ENCODE measurements around the gene DNAH6.
A peak's percentile ranks its signal among the peaks of the same experiment; 100 is the strongest.

Gene DNAH6

DNA sequence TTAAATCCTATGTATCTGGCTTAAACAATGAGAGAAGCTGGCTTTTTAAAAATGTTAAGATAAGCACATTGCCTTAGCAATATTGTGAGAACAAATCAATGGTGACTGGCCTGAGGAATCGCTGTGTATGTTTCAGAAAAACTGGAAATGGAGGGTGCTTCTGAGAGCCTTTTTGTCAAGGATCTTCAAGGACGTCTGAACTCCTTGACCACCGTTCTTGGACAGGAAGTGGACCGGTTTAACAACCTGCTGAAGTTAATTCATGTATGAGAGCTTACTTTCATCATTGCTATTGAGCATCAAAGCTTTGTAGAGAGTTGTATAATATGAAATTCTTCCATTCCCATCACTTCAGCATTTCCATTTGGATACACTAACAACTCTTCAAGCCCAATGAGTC, 292.0 kb downstream of the DNAH6 start:
- no peak for DNase-seq

DNA sequence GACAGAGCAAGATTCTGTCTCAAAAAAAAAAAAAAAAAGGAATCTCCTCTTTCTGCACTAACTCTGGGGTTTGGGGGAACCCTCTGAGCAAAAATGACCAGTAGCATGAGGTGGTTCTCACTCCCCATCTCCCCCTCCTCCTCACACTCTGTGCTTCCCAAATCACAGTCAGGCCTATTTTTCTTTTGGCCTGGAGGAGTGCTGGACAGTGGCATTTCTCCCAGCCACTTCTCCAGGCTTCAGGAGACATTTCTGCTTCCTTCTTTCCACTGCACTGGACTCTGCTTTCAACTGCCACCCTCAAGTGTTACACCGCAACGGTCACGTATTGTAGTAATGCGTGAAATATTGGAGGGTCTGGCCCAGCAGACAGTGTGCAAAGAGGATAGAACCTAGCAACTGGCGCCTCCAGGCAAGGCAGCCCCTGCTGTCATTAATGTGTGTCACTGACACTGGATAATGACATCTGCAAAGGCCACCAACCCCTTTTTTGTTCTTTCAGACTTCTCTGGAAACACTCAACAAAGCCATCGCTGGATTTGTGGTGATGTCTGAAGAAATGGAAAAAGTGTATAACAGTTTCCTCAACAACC, 295.6 kb downstream of the DNAH6 start:
- DNase-seq: no peak

DNA sequence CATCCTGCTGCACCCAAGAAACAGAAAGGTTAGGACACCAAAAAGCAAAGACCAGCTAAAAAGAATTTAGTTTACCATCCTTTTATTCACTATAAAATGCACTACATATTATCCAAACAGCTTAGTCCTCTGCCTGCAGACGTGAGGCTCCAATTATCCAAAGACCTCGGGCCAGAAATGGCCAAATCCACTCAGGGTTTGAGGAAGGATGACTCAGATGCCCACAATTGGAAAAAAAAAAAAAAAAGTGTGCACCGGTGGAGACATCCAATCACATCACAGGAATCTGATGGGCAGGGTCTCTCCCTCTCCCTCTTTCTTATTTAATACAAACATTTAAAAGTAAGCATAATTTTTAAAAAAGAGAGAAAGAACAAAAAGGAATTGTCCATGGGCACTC, 298.8 kb downstream of the DNAH6 start:
- DNase-seq: no peak

DNA sequence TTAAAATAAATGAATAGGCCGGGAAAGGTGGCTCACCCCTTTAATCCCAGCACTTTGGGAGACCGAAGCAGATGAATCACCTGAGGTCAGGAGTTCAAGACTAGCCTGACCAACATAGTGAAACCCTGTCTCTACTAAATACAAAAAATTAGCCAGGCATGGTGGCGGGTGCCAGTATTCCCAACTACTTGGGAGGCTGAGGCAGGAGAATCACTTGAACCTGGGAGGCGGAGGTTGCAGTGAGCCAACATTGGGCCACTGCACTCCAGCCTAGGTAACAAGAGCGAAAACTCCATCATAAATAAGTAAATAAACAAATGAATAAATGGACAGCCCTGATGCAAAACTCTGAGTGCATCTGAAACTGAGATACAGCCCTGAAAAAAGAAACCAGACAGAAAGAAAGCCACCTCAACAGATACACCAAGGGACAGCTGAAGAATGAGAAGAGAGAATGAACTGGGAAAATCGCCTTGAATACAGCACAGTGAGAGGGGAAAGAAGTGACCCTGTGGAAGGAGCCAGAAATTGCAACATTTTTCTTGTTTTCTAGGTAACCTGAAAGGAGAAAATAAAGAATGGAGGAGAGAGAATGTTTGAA, 300.2 kb downstream of the DNAH6 start:
- DNase-seq: no peak

DNA sequence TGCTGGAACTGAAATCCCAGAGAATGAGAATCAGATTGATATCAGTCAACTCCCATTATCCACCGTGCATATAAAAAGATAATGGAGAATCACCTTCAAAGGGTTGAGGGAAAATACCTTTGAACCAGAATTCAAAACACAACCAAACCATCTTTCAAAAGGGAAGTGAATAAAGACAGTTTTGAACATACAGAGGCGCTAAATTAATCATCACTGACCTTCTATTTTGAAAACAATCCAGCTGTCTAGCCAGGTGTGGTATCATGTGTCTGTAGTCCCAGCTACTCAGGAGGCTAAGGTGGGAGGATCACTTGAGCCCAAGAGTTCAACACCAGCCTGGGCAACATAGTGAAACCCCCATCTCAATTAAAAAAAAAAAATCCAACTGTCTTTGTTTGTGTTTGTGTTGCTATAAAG, 300.9 kb downstream of the DNAH6 start:
- no peak for DNase-seq

DNA sequence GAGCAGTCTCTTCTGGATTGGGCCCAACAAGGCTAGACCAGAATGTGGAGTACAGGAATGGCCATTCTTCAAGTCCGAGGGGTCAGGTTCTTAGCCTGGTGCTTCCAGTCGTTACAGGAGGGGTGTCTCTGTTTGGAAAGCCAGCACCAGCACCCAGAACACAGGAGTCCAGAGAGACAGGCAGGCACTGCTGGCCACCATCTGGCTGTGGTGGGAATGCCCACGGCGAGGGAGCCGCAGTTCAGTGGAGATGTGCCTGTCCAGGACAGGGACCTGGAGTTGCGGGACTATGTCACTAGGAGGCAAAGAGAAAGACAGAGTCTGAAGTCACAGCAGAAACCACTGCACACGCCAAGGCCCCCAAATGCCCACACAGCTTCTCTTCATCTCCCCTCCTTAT, 305.5 kb downstream of the DNAH6 start:
- no peak for DNase-seq

DNA sequence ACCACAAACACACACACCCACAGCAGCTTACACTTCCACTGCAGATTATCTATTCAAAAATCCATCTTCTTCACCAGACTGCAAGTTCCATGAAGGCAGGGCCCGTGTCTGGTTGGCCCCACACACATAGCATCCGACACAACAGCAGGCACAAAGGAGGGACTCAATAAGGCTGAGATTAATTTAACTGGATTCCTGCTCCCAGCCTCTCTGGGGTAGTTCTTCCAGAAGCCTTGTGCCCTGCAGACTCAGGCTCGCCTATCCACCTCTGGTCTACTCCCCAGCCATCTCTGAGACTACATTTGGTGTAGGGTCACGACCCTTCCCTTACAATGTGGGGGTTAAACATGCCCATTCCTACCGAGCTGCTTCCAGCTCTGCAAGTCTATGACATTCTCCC, 306.9 kb downstream of the DNAH6 start:
- DNase-seq: no peak

DNA sequence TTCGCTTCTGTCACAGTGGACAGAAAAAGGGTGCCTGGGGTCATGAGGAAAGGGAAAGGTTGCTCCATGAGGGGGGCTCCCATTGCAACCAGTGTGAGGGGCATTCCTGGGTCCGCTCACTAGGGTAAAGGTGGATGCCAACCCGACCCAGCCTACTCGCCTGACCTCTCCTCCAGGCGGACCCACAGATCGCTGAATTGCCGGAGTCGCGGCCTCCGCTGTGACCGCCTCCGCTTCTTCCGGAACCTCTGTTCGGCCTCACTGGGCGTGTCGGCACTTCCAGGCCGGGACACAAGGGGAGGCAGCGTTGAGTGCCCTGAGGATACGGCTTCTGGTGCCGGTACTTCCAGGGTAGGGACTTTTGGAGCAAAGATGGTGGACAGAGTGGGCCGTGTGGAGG, 307.5 kb downstream of the DNAH6 start:
- no peak for DNase-seq

DNA sequence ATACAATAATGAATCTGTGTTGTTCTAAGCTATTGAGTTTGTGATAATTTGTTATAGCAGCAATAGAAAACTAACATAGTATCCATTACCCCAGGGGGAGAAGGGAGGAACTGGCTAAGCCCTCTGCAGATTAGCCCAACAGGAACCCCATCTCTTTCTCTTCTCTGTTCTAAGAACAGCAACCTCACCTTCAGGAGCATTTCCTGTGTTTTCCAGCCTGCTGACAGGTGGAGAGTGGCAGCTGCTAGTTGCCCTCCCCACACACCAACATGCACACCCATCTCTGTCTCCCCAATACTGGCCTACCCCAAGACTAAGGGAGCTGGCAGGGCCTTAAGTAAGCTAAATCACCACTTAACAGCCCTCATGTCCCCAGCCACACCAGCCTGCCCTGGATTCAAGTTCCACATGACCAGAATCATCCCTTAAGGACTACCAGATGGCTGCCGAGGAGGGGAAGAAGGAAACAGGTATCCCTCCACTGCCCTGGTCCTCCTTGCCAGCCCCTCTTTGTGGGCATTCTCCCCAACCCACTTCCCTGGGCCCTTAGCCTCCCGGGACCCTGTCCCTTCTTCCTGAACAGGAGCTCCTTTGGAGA, 311.8 kb downstream of the DNAH6 start:
- no peak for DNase-seq

DNA sequence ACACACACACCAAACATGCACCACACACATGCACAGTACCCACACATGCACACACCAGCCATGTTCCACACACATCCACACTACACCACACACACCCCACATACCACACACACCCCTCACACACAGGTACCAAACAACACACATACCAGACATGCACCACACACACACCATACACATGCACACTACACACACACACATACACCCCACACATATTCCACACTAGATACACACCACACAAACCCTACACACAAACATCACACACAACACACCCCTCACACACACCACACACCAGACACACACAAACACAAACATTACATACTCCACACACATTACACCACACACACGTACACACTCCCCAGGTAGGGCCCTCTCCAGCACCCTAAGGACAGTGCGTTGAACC, 313.4 kb downstream of the DNAH6 start:
- DNase-seq: no peak

DNA sequence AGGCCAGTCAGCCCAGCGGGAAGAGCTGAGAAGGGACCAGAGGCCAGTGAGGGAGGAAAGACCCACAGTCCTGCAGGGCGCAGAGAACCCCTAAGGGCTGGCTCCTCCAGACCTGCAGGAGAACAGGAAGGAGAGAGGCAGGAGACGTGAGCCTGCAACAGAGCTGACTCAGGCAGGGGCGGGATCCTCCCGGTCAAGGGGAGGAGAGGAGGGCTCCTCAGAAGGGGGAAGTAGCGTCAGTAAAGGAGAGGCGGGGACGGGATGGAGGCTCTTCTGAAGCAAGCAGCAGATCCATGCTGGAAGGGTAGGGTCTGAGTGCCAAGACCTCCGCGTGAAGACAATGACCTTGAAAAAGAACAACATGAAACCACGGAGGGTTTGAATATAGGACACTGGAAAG, 313.8 kb downstream of the DNAH6 start:
- DNase-seq: peak in 1 of 2 donors; percentile 58

DNA sequence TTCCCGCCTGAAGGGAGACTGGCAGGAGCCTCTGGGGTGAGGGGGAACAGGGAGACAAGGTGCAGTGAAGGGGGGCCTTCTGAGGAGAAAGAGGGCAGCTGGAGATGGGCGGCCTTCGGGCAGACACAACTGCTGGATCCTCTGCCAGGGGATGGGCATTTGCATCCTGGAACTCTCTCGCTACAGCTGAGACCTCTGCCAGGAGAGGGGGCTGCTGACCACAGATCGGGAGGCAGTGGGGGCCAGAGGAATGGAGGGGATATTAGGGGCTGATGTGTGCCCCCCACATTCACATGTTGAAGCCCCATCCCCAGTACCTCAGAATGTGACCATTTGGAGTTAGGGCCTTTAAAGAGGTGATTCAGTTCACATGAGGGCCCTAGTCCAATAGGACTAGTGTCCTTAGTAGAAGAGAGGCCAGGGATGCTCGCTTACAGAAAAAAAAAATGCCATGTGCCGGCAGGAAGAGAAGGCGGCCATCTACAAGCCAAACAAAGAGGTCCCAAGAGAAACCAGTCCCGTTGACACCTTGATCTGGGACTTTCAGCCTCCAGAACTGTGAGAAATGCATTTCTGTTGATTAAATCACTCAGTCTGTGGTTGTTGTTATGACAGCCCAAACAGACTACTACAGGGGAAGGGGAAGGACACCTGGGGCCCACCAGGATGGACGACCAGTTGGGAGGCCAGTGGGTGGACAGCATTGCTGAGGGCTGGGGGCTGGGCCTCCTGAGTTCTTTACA, 314.6 kb downstream of the DNAH6 start:
- no peak for DNase-seq

DNA sequence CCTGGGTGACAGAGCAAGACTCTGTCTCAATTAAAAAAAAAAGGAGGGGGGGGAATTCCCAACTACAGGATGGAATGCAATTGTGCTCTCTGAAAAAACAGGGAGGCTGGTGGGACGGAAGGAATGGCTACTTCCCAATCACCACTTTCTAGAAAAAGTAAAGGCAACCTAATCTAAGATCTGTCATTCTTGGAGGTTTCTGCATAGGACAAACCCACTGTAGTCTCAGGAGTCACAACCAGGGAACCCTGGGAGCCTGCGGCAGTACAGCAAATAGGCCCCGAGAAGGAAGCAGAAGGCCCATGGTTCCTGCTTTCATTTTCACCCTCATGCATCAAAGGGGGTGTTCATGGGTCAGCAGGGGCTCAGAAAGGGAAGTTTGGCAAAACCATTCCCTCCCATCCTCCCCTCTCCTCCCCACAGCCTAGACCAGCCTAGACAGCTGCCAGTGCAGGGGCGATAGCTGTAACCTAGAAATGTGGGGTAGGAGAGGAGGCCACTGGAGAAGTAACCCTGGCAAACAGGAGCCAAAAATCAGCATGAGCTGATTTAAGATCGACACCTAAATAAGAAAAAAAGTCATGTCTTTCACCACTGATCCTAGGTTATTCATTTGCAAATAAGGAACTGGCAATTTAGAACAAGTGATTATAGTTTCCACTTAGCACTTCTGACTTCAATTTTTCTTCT, 316.6 kb downstream of the DNAH6 start:
- peak; percentile 38 to 48 for DNase-seq

DNA sequence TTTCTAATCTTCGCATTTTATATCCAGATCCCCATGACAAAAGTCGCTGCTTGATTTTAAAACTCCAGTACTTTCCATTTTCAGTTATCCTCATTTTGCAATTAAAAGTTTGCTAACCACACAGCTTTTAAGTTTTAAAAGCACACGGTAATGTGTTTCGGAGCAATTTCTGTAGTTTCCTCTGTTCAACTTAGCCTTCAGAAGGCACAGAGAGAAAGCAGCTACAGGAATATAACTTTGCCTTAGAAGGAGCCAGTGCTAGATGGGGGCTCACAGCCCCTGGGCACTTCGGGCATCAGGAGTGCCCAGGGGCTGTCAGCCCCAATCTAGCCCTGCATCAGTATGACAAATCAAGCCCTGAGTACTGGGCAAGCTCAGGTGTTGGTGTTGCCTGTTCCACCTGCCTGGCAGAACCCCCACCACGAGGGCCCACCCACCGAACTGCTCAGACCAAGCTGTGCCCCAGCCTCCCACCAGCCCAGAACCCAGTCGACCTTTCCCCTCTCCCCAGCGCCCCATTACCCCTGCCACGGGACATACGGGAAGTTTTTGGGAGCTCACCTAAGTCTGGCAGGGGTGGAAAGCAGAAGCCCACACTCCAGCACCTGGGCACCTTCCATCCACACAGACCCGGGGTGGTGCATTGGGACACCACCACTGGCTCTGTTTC, 317.3 kb downstream of the DNAH6 start:
- DNase-seq: no peak

DNA sequence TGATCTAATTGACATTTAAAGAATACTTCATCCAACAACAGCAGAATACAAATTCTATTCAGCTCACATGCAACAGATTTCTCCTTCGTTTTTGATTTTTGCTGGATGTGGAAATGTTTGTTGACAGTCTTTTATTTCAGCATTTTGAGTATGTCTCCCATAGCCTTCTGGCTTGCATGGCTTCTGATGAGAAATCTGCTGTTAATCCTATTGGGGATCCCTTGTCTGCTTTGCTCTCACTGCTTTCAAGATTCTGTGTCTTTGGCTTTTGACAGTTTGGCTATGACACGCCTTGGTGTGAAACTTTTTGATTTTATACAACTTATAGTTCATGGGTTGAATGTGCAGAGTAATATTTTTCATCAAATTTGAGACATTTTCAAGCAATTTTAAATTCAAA, 319.9 kb downstream of the DNAH6 start:
- no peak for DNase-seq

DNA sequence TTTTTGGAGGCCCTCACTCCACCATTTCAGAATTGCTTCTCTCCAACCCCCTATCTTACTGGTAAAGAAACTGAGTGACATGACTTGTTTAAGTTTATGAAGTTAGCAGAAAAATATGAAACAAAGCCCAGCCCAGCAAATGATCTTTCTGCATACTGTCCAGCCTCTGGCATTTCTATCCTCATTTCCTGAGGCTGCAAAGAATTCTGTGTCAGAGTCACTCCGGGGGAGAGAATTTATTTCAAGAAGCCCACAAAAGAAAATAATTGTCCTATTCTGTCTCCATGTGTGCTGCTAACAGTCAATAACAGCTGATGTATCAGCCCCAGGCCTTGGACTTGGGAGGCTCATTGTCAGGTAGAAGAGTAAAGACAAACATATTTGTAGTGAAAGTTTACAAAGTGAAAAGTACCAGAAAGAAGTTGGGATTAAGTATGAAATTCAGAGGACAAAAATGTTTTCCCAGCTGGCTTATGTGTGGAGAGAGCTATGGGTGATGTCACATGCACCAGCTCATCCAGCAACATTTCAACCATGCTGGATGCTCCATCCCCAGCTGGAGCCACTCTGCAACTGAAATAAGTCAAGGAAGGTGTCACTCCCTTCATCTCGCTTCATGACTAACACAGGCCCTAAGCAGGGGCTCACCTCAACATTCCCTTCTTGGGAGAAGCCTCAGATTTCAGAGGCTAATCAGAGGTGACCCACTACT, 322.3 kb downstream of the DNAH6 start:
- no peak for DNase-seq

DNA sequence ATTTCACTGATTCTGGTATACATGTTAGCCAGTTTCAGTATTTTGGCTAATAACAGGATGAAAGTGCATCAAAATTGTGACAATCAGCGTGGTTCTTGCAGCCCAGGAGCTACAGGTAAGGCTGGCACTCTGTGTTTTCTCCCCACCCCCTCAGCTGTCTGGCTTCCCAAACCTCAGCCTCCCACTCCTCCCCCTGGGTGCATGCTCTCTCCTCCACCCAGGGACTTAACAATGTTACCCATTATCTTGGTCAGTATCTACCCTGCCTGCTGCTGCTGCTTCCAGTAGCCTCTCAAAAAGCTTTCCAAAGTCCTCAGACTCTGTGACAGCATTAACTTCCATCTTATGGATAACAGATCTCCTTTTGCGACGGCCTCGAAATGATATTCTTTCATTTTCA, 323.6 kb downstream of the DNAH6 start:
- no peak for DNase-seq

DNA sequence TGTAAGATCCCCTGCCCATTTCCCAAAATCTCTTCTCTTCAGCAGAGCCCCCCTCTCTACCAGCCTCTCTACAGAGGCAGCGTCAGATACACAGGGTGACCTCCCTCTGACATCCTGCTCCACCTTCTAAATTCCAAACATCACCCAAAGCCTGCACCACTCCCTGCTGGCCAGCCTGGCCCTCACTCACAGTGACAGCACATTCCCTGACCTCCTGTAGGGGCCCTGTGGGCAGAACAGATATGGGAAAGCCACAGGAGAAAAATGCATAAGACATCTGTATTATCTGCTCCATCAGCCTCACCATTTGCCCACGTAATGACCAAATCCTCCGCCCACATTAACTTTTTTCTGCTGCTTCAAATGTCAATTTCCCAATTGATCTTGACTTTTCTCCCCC, 324.0 kb downstream of the DNAH6 start:
- DNase-seq: no peak

DNA sequence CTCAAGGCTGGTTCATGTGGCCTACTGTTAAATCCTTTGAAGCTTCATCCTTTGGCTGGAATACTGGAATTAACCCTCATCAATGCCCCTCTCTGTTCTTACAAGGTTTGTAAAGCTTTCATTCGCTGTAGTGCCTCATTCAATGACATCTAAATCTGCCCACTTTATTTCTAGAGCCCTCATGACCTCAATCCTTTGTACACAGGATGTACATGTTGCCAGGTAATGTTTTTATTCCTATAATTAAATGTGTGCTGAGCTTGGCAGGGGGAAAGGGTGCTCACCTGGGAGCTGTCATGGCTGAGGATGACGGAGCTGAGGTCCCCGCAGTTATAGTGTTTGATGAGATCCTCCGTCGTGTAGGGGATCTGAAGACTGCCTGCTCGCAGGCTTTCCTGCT, 325.3 kb downstream of the DNAH6 start:
- DNase-seq: peak; percentile 26 to 32

DNA sequence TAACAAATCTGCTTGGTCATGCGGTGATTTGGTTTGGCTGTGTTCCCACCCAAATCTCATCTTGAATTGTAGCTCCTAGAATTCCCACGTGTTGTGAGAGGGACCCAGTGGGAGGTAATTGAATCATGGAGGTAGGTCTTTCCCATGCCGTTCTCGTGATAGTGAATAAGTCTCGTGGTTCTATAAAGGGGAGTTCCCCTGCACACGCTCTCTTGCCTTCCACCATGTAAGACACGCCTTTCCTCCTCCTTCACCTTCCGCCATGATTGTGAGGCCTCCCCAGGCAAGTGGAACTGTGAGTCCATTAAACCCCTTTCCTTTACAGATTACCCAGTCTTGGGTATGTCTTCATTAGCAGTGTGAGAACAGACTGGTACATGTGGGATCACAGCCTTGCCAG, 327.8 kb downstream of the DNAH6 start:
- no peak for DNase-seq

DNA sequence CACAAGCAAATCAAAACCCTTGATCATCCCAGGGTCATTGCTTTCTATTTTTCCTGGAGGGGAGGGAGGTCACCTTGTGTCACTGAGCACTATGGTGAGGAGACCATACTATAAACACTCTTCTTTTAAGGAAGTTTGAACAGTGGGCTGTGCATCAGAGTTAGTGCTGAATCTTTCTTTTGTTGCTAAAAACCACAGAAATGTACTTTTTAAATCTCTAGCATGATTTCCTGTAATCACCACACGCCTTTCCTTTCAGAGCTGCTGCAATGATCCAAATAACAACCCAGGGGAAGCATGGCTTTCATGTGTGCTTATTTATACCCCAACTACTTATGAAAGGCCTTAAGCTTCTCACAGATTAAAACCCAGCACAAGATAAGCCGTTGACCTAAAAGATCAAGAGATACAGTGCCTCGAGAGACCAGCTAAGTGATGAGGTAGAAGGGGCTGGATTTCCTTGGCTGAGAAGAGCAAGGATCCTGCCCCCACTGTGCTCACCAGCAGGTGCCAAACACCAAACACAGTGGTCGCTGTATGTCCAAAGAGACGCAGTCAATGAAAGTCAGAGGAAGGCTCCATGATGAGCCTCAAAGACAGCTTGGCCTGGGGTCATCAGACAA, 329.9 kb downstream of the DNAH6 start:
- DNase-seq: peak; percentile 62 to 81

DNA sequence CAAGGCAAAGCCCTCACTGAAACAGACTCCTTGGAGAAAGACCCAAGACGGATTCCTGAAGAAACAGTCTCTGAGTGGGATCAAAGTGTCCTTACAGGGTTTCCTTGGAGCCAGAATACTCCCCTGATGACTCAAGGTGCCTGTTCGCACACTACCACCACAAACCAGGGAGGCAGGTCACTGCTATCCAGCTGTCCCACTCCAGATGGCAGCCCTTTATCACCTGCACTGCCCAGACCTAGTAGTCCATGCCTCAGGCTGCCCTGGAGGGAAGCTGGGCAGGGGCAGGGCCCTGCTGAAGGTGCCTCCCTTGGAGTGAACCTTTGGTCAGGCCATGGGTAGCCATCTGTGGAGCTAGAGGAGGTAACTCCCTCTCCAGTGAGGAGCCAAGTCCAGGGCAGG, 330.4 kb downstream of the DNAH6 start:
- DNase-seq: no peak

All from CD4-positive, alpha-beta T cell treated with Interleukin-4 for 1 hour (primary cell).